Measurements from ENCODE around the gene RHOB. TPM values are rescaled to one million over a fixed set of nuclear protein-coding genes. Genes with fewer than 3 reads are reported as not detected.

Gene RHOB
- total and polyA plus RNA-seq, 2 of the 13 experiments (the other 11 are each of a cell fraction or from before 2014, with no cell fraction given): 192 to 268 TPM

DNA sequence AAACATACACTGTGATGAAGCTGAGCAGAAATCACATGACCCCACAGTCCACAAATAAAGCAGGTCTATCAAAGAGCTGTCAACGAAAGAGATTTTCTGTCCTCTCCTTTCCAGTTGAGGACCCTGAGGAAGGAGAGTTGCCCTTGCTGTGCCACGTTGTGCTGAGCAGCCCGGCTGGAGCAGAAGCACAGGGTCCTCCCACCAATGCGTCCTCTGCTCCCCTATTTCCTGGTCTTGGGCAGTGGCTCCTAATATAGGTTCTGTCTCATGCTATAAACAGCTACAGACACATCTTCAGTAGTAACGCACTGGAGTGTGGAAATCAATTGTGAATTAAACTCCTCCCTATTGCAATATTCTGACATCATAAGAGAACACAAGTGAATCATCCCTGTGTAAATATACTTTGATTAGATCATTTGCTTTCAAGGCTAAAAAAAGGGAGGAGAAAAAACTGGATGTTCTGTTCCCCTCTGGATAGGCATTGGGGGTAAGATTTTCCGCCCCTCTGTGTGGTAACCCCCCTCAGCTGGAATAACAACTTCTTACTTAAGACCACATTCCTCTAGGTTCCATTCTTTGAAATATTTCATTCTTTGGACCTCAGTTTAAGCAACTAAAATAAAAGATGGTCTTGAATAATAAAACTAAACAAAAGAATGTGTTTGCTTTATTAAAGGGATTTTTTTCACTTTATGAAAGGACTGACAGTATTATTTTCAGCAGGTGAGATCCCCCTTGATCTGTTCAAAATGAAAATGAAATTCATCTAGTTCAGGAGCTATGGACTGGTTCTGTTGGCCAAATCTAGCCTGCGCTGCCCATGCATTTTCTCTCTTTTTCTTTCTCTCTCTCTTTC lies 8.3 kb upstream of the RHOB start (continued):
- no peak for TF ChIP-seq ZNF629 (CRISPR knock-in tag; conservative IDR thresholded peaks at IDR 0.05)
- TF ChIP-seq ZNF567 (CRISPR knock-in tag; IDR thresholded peaks at IDR 0.05; ENCODE audit: borderline replicate concordance): no peak
- TF ChIP-seq, protein P1, sequence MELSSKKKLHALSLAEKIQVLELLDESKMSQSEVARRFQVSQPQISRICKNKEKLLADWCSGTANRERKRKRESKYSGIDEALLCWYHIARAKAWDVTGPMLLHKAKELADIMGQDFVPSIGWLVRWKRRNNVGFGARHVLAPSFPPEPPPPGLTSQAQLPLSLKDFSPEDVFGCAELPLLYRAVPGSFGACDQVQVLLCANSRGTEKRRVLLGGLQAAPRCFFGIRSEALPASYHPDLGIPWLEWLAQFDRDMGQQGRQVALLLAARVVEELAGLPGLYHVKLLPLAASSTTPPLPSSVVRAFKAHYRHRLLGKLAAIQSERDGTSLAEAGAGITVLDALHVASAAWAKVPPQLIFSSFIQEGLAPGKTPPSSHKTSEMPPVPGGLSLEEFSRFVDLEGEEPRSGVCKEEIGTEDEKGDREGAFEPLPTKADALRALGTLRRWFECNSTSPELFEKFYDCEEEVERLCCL (CRISPR knock-in tag; IDR thresholded peaks at IDR 0.05; ENCODE audit: borderline replicate concordance): no peak
- no peak for TF ChIP-seq ZNF331 (CRISPR knock-in tag; IDR thresholded peaks at IDR 0.05)
- TF ChIP-seq SIX1 (CRISPR knock-in tag; IDR thresholded peaks at IDR 0.05; ENCODE audit: borderline replicate concordance): no peak
- no peak for TF ChIP-seq TGIF2 (CRISPR knock-in tag; IDR thresholded peaks at IDR 0.05)
- TF ChIP-seq, protein P2, sequence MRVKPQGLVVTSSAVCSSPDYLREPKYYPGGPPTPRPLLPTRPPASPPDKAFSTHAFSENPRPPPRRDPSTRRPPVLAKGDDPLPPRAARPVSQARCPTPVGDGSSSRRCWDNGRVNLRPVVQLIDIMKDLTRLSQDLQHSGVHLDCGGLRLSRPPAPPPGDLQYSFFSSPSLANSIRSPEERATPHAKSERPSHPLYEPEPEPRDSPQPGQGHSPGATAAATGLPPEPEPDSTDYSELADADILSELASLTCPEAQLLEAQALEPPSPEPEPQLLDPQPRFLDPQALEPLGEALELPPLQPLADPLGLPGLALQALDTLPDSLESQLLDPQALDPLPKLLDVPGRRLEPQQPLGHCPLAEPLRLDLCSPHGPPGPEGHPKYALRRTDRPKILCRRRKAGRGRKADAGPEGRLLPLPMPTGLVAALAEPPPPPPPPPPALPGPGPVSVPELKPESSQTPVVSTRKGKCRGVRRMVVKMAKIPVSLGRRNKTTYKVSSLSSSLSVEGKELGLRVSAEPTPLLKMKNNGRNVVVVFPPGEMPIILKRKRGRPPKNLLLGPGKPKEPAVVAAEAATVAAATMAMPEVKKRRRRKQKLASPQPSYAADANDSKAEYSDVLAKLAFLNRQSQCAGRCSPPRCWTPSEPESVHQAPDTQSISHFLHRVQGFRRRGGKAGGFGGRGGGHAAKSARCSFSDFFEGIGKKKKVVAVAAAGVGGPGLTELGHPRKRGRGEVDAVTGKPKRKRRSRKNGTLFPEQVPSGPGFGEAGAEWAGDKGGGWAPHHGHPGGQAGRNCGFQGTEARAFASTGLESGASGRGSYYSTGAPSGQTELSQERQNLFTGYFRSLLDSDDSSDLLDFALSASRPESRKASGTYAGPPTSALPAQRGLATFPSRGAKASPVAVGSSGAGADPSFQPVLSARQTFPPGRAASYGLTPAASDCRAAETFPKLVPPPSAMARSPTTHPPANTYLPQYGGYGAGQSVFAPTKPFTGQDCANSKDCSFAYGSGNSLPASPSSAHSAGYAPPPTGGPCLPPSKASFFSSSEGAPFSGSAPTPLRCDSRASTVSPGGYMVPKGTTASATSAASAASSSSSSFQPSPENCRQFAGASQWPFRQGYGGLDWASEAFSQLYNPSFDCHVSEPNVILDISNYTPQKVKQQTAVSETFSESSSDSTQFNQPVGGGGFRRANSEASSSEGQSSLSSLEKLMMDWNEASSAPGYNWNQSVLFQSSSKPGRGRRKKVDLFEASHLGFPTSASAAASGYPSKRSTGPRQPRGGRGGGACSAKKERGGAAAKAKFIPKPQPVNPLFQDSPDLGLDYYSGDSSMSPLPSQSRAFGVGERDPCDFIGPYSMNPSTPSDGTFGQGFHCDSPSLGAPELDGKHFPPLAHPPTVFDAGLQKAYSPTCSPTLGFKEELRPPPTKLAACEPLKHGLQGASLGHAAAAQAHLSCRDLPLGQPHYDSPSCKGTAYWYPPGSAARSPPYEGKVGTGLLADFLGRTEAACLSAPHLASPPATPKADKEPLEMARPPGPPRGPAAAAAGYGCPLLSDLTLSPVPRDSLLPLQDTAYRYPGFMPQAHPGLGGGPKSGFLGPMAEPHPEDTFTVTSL (CRISPR knock-in tag; IDR thresholded peaks at IDR 0.05; ENCODE audit: borderline replicate concordance): 0 out of 2 replicates have a peak, but pooled peaks have one; percentile 4
- TF ChIP-seq CEBPB (IDR thresholded peaks at IDR 0.05; ENCODE audit: borderline replicate concordance, low read depth, low read length): peak; percentile 87
- no peak for TF ChIP-seq POLR2A (IDR thresholded peaks at IDR 0.05; ENCODE audit: insufficient read depth in 1 of 2, low read depth in 2 of 2, low read length in 2 of 2)
- no peak for TF ChIP-seq FOXO1 (CRISPR knock-in tag; IDR thresholded peaks at IDR 0.05)
- TF ChIP-seq ZNF343 (CRISPR knock-in tag; IDR thresholded peaks at IDR 0.05): no peak
- TF ChIP-seq, protein P3, sequence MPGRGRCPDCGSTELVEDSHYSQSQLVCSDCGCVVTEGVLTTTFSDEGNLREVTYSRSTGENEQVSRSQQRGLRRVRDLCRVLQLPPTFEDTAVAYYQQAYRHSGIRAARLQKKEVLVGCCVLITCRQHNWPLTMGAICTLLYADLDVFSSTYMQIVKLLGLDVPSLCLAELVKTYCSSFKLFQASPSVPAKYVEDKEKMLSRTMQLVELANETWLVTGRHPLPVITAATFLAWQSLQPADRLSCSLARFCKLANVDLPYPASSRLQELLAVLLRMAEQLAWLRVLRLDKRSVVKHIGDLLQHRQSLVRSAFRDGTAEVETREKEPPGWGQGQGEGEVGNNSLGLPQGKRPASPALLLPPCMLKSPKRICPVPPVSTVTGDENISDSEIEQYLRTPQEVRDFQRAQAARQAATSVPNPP (CRISPR knock-in tag; IDR thresholded peaks at IDR 0.05): no peak
- TF ChIP-seq, protein P4, sequence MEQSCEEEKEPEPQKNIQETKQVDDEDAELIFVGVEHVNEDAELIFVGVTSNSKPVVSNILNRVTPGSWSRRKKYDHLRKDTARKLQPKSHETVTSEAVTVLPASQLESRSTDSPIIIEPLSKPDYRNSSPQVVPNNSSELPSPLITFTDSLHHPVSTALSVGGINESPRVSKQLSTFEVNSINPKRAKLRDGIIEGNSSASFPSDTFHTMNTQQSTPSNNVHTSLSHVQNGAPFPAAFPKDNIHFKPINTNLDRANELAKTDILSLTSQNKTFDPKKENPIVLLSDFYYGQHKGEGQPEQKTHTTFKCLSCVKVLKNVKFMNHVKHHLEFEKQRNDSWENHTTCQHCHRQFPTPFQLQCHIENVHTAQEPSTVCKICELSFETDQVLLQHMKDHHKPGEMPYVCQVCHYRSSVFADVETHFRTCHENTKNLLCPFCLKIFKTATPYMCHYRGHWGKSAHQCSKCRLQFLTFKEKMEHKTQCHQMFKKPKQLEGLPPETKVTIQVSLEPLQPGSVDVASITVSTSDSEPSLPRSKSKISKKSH (CRISPR knock-in tag; IDR thresholded peaks at IDR 0.05; ENCODE audit: borderline replicate concordance): no peak
- TF ChIP-seq, protein P5, sequence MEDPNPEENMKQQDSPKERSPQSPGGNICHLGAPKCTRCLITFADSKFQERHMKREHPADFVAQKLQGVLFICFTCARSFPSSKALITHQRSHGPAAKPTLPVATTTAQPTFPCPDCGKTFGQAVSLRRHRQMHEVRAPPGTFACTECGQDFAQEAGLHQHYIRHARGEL (CRISPR knock-in tag; IDR thresholded peaks at IDR 0.05): no peak
- no peak for TF ChIP-seq ZNF256 (CRISPR knock-in tag; conservative IDR thresholded peaks at IDR 0.05)
